ENCODE data around the gene IFFO2.

- TF ChIP-seq POLR2A (IDR thresholded peaks at IDR 0.05) (no peak), CTCF (IDR thresholded peaks at IDR 0.05) (no peak)
Measured at GRCh38 chr1:18934205-18935000, 22.1 kb downstream of the IFFO2 start.

Data from esophagus squamous epithelium (tissue), 4 donors.